Cardiac muscle cell (in vitro differentiated cells and primary cell): ENCODE data around the gene FGF7. TPM values are rescaled to one million over a fixed set of nuclear protein-coding genes. Genes with fewer than 3 reads are reported as not detected.

Experiments
- DNase-seq, 2 donors: peaks; one replicate each; pipeline versions ENCODE4 v3.0.0 to v3.0.0-alpha.2; 2010 to 2017; ENCODE audit warnings: low read depth in 1 of 2, low spot score in 1 of 2
- H3K27ac ChIP-seq: fragments of 200-600 bp; sonication (generic); 2 replicates; pipeline ENCODE4 v1.5.1; 2016
- H3K27me3 ChIP-seq: fragments of 200-600 bp; sonication (generic); 2 replicates; pipeline ENCODE4 v1.6.0; 2016; ENCODE audit warnings: control low read depth
- H3K36me3 ChIP-seq: fragments of 200-600 bp; sonication (generic); 2 replicates; pipeline ENCODE4 v1.5.1; 2016; ENCODE audit warnings: control low read depth
- H3K4me1 ChIP-seq: fragments of 200-600 bp; sonication (generic); 2 replicates; pipeline ENCODE4 v1.8.1; 2017; ENCODE audit warnings: low read depth, mild to moderate bottlenecking, mixed run types
- H3K4me3 ChIP-seq: fragments of 200-600 bp; sonication (generic); 2 replicates; pipeline ENCODE4 v1.5.1; 2016; ENCODE audit warnings: mild to moderate bottlenecking
- H3K9me3 ChIP-seq: fragments of 200-600 bp; sonication (generic); 2 replicates; pipeline ENCODE4 v1.5.1; 2017; ENCODE audit warnings: low read depth, mild to moderate bottlenecking, control low read depth
- CTCF ChIP-seq: IDR thresholded peaks from 2 replicates; pipeline ENCODE4 v1.5.1; 2012; ENCODE audit warnings: low read depth, mild to moderate bottlenecking, low read length
- polyA plus RNA-seq: library from polyadenylated mRNA; unstranded; fragments of >200 nt; fragmentation: Nextera tagmentation; extraction: Ambion mirVana; gene quantifications from 2 replicates; pipeline ENCODE4 v1.2.1, GENCODE V29; 2016
- total RNA-seq: library from RNA; depleted of rRNA; stranded (reverse); fragments of >200 nt; gene quantifications from 2 replicates; pipeline ENCODE4 v1.2.3, GENCODE V29; 2016

FGF7 gene
- total and polyA plus RNA-seq, 2 experiments from 2014 or later, result 3.8 to 6.2 TPM

GRCh38 chr15:49415638-49416037 lies 7.4 kb upstream of the FGF7 start:
- Histone ChIP-seq H3K27me3 (no peaks in the 10 kb centered on the region), H3K4me3 (no peak overlapping the region), H3K36me3 (no peaks in the 10 kb centered on the region), H3K9me3 (no peaks in the 10 kb centered on the region), H3K27ac (no peak overlapping the region), H3K4me1 (no peaks in the 10 kb centered on the region)
- no peak for TF ChIP-seq CTCF
- peak in 1 of 2 donors; percentile 77 for DNase-seq

- Histone ChIP-seq H3K27ac (no peak overlapping the region), H3K36me3 (no peaks in the 10 kb centered on the region), H3K9me3 (no peaks in the 10 kb centered on the region), H3K4me3 (no peak overlapping the region), H3K4me1 (peaks cover 12% of the 10 kb centered on the region), H3K27me3 (no peaks in the 10 kb centered on the region)
- TF ChIP-seq CTCF, result no peak
- no peak for DNase-seq
These were observed 4.2 kb upstream of the FGF7 start for GRCh38 chr15:49418811-49419210.

- Histone ChIP-seq H3K4me1 (peaks cover 22% of the 10 kb centered on the region), H3K27ac (no peak overlapping the region)
These were observed 1.1 kb upstream of the FGF7 start for GRCh38 chr15:49421991-49422390.

GRCh38 chr15:49423901-49424550 lies 984 bp downstream of the FGF7 start:
- peak overlapping the region; percentile 28 for H3K27ac ChIP-seq
- DNase-seq, result peak; percentile 17 to 69

More at GRCh38 chr15:49421991-49422390, 1.1 kb upstream of the FGF7 start:
- no peak overlapping the region for H3K4me3 ChIP-seq
- H3K27me3 ChIP-seq, result no peaks in the 10 kb centered on the region
- DNase-seq, result peak; percentile 49 to 80
- H3K36me3 ChIP-seq, result no peaks in the 10 kb centered on the region
- H3K9me3 ChIP-seq, result no peaks in the 10 kb centered on the region
- TF ChIP-seq CTCF, result peak; percentile 71

GRCh38 chr15:49424954-49425353 lies 1.9 kb downstream of the FGF7 start:
- peak overlapping the region; percentile 15 for H3K4me3 ChIP-seq
- H3K27ac ChIP-seq, result no peak overlapping the region
- peaks cover 51% of the 10 kb centered on the region for H3K4me1 ChIP-seq
- TF ChIP-seq CTCF, result no peak
- H3K27me3 ChIP-seq, result no peaks in the 10 kb centered on the region
- no peaks in the 10 kb centered on the region for H3K9me3 ChIP-seq
- no peak for DNase-seq
- H3K36me3 ChIP-seq, result no peaks in the 10 kb centered on the region

More at GRCh38 chr15:49423901-49424550, 984 bp downstream of the FGF7 start:
- H3K36me3 ChIP-seq, result no peaks in the 10 kb centered on the region
- H3K4me3 ChIP-seq, result peak overlapping the region; percentile 15
- H3K27me3 ChIP-seq, result no peaks in the 10 kb centered on the region
- H3K4me1 ChIP-seq, result peaks cover 42% of the 10 kb centered on the region
- no peak for TF ChIP-seq CTCF
- no peaks in the 10 kb centered on the region for H3K9me3 ChIP-seq
